Body of pancreas (tissue), 4 donors: Measurements from ENCODE around the gene KIF1A. TPM values are rescaled to one million over a fixed set of nuclear protein-coding genes. Genes with fewer than 3 reads are reported as not detected.

Experiments used
- ATAC-seq: fragments of 150-250 bp; one replicate; pipeline ENCODE4 v1.9.1; 2016
- DNase-seq, 4 donors: peaks; one replicate each; pipeline ENCODE4 v3.0.0-alpha.2; 2019
- H3K27ac ChIP-seq, 4 donors: fragments of 200-600 bp; sonication (generic); 1 replicate in 3 of 4; 2 replicates in 1 of 4; pipeline versions ENCODE4 v1.5.1 to v1.6.1; 2016 to 2019; ENCODE audit warnings: mild to moderate bottlenecking in 1 of 4, mixed read lengths in 1 of 4, moderate library complexity in 1 of 4
- H3K27me3 ChIP-seq, 2 donors: fragments of 200-600 bp; sonication (generic); one replicate each; pipeline ENCODE4 v1.6.0; 2016; ENCODE audit warnings: mild to moderate bottlenecking in 1 of 2
- H3K36me3 ChIP-seq, 2 donors: fragments of 200-600 bp; sonication (generic); replicated peaks in 1 of 2; 2 replicates each; pipeline ENCODE4 v1.5.1; 2016; ENCODE audit warnings: low read depth in 2 of 2; ENCODE audit not compliant: insufficient read depth in 1 of 2
- H3K4me1 ChIP-seq: fragments of 200-600 bp; sonication (generic); one replicate; pipeline ENCODE4 v1.6.0; 2016
- H3K4me3 ChIP-seq, 2 donors: fragments of 200-600 bp; sonication (generic); 1 replicate in 1 of 2; 2 replicates in 1 of 2; pipeline ENCODE4 v1.5.1; 2016 to 2019
- H3K9me3 ChIP-seq, 3 donors: fragments of 200-600 bp; sonication (generic); 1 replicate in 2 of 3; 2 replicates in 1 of 3; pipeline ENCODE4 v1.5.1; 2016
- CTCF ChIP-seq, 7 experiments: fragments of 450-650 bp in 4 of 7; fragments of 200-600 bp in 3 of 7; sonication (generic) in 3 of 7; IDR thresholded peaks; one replicate each; pipeline ENCODE4 v1.5.1; 2016 to 2019; ENCODE audit warnings: antibody characterized with exemption in 7 of 7
- POLR2A ChIP-seq, 3 donors: fragments of 450-650 bp; IDR thresholded peaks; one replicate each; pipeline ENCODE4 v1.6.1; 2016; ENCODE audit warnings: antibody characterized with exemption in 3 of 3, mild to moderate bottlenecking in 2 of 3
- WGBS, 2 donors: methylation state at CpG; one replicate each; pipeline ENCODE4 v1.1.5; 2017; 5-methylcytosine and 5-hydroxymethylcytosine counted together
- intact Hi-C: fragments of 100-400 bp; cut with DNase I; formaldehyde crosslinking; loops from one replicate; pipeline ENCODE4 v1.15.1; 2023
- total RNA-seq, 2 donors: library from RNA; depleted of rRNA; stranded (reverse); fragments of >200 nt; gene quantifications; one replicate each; pipeline ENCODE4 v1.1.0, GENCODE V29; 2016

Gene KIF1A
- total RNA-seq, 2 donors from 2014 or later, result 51.9 to 79.1 TPM

- Histone ChIP-seq H3K36me3 (no peaks in the 10 kb centered on the region), H3K4me3 (no peak overlapping the region), H3K27ac (no peak overlapping the region), H3K4me1 (no peaks in the 10 kb centered on the region), H3K27me3 (no peaks in the 10 kb centered on the region), H3K9me3 (no peaks in the 10 kb centered on the region)
- 75 to 100% methylated on average over 1 to 9 of the region's 9 CpGs for WGBS, 2 donors
- TF ChIP-seq CTCF (IDR thresholded peaks at IDR 0.05) (no peak), POLR2A (IDR thresholded peaks at IDR 0.05) (no peak)
- intact Hi-C loops, result no loop called here
- ATAC-seq (no peak), DNase-seq (no peak)
Measured at GRCh38 chr2:240731178-240731545, 88.9 kb downstream of the KIF1A start.

GRCh38 chr2:240730501-240731177 lies 89.4 kb downstream of the KIF1A start:
- Histone ChIP-seq H3K4me1 (no peaks in the 10 kb centered on the region), H3K9me3 (no peaks in the 10 kb centered on the region), H3K4me3 (no peak overlapping the region), H3K27ac (no peak overlapping the region), H3K27me3 (no peaks in the 10 kb centered on the region), H3K36me3 (no peaks in the 10 kb centered on the region)
- ATAC-seq, result no peak
- no peak for TF ChIP-seq CTCF (IDR thresholded peaks at IDR 0.05)
- no peak for TF ChIP-seq POLR2A (IDR thresholded peaks at IDR 0.05)
- no peak for DNase-seq
- WGBS, 2 donors, result 80 to 93% methylated on average over 3 to 10 of the region's 10 CpGs
- intact Hi-C loops, result no loop called here

- intact Hi-C loops, result no loop called here
- H3K4me3 ChIP-seq, result no peak overlapping the region
- no peaks in the 10 kb centered on the region for H3K9me3 ChIP-seq
- TF ChIP-seq CTCF (IDR thresholded peaks at IDR 0.05) (no peak), POLR2A (IDR thresholded peaks at IDR 0.05) (no peak)
- ATAC-seq (no peak), DNase-seq (no peak)
- H3K36me3 ChIP-seq, result no peaks in the 10 kb centered on the region
- H3K27ac ChIP-seq, result no peak overlapping the region
- WGBS, 2 donors, result 72 to 86% methylated on average over 7 of the region's 7 CpGs
- H3K27me3 ChIP-seq, result no peaks in the 10 kb centered on the region
- H3K4me1 ChIP-seq, result no peaks in the 10 kb centered on the region
Measured at GRCh38 chr2:240728827-240729226, 91.2 kb downstream of the KIF1A start.

GRCh38 chr2:240728361-240728760 lies 91.7 kb downstream of the KIF1A start:
- intact Hi-C loops, result no loop called here
- H3K4me3 ChIP-seq, result no peak overlapping the region
- no peak for ATAC-seq
- no peaks in the 10 kb centered on the region for H3K4me1 ChIP-seq
- H3K9me3 ChIP-seq, result no peaks in the 10 kb centered on the region
- DNase-seq, result no peak
- no peak for TF ChIP-seq POLR2A (IDR thresholded peaks at IDR 0.05)
- no peak for TF ChIP-seq CTCF (IDR thresholded peaks at IDR 0.05)
- H3K36me3 ChIP-seq, result no peaks in the 10 kb centered on the region
- no peak overlapping the region for H3K27ac ChIP-seq
- 93 to 96% methylated on average over 9 to 10 of the region's 10 CpGs for WGBS, 2 donors
- no peaks in the 10 kb centered on the region for H3K27me3 ChIP-seq

- Histone ChIP-seq H3K27ac (no peak overlapping the region), H3K36me3 (no peaks in the 10 kb centered on the region), H3K27me3 (no peaks in the 10 kb centered on the region), H3K4me1 (no peaks in the 10 kb centered on the region), H3K4me3 (no peak overlapping the region), H3K9me3 (no peaks in the 10 kb centered on the region)
- intact Hi-C loops, result no loop called here
- ATAC-seq (no peak), DNase-seq (no peak)
- TF ChIP-seq CTCF (IDR thresholded peaks at IDR 0.05), result no peak
- no peak for TF ChIP-seq POLR2A (IDR thresholded peaks at IDR 0.05)
- WGBS, 2 donors, result 88 to 95% methylated on average over 14 to 15 of the region's 15 CpGs
Measured at GRCh38 chr2:240727913-240728312, 92.1 kb downstream of the KIF1A start.
